Astrocyte of the cerebellum (primary cell): ENCODE results near the gene PSMB11.
A peak's percentile ranks its signal among the peaks of the same experiment; 100 is the strongest.

Source experiments
- DNase-seq: peaks from one replicate; pipeline ENCODE4 v3.0.0-alpha.2; 2011; ENCODE audit warnings: low read depth
- H3K4me3 ChIP-seq: 2 replicates; pipeline ENCODE4 v1.5.1; 2011; ENCODE audit warnings: mild to moderate bottlenecking, low read depth, low read length, moderate library complexity
- CTCF ChIP-seq: IDR thresholded peaks from 2 replicates; pipeline ENCODE4 v1.5.1; 2012; ENCODE audit warnings: low read length, low read depth, moderate library complexity, mild to moderate bottlenecking; ENCODE audit errors: missing control alignments
- in situ Hi-C: cut with HindIII; loops from 2 replicates; pipeline ENCODE4 v1.10.0; 2017; ENCODE audit warnings: low sequenced_read_pairs

Gene PSMB11

GRCh38 chr14:23090254-23090636 lies 48.2 kb downstream of the PSMB11 start:
- no peak for TF ChIP-seq CTCF
- in situ Hi-C loops: loop anchor here (5.0 to 10.0 kb wide), 2 partner anchors 85 to 97 kb away; no protein-coding TSS in a partner anchor
- DNase-seq: no peak
- H3K4me3 ChIP-seq: no peak overlapping the region

GRCh38 chr14:23091294-23092225 lies 49.5 kb downstream of the PSMB11 start:
- no peak for DNase-seq
- no peak for TF ChIP-seq CTCF
- in situ Hi-C loops: loop anchor here (5.0 to 10.0 kb wide), 2 partner anchors 87 to 96 kb away; no protein-coding TSS in a partner anchor
- H3K4me3 ChIP-seq: no peak overlapping the region

GRCh38 chr14:23093104-23093503 lies 51.1 kb downstream of the PSMB11 start:
- TF ChIP-seq CTCF: no peak
- DNase-seq: no peak
- in situ Hi-C loops: loop anchor here (5.0 to 10.0 kb wide), 2 partner anchors 88 to 94 kb away; no protein-coding TSS in a partner anchor
- peak overlapping the region; percentile 92 for H3K4me3 ChIP-seq

GRCh38 chr14:23093526-23093925 lies 51.5 kb downstream of the PSMB11 start:
- no peak for DNase-seq
- peak overlapping the region; percentile 92 for H3K4me3 ChIP-seq
- in situ Hi-C loops: loop anchor here (5.0 to 10.0 kb wide), 2 partner anchors 89 to 94 kb away; no protein-coding TSS in a partner anchor
- TF ChIP-seq CTCF: no peak
